ENCODE measurements around the gene TAF3.

TAF3 gene

DNA sequence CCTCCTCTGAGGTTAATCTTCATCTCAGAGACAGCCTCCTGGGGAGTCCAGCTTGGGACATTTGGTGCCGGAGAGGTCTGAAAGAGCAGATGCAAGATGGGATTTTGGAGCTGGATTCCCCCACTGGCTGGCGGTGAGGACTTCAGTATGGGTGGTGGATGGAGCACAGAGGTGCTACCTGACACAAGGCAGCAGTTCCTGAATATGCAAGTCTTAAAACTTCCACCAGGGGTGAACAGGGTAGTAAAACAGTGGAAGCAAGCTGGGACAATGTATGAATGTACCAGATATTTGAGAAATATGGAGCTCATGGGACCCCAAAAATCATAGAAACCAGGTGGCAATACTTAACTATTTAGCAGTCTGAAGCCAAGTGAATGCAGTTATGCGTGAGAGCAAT is 4.8 kb upstream of the TAF3 start:
- DNase-seq: no peak

- DNase-seq: no peak
Observed at GRCh38 chr10:7817576-7817975, 729 bp upstream of the TAF3 start.

DNA sequence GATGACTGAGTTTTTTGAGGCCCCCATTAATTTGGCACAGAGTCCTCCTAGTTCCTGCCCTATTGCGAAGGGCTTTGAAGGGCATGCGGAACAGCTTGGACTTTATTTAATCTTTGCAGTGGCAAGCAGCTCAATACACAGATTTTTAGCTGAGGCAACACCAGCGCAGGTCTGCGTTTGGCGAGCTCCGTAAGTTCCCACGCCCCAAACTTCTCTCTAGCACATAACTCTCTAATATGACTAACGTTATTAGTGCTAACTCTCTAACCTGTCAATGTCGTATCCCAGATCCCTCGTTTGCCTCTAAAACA is 366 bp upstream of the TAF3 start:
- DNase-seq: no peak

DNA sequence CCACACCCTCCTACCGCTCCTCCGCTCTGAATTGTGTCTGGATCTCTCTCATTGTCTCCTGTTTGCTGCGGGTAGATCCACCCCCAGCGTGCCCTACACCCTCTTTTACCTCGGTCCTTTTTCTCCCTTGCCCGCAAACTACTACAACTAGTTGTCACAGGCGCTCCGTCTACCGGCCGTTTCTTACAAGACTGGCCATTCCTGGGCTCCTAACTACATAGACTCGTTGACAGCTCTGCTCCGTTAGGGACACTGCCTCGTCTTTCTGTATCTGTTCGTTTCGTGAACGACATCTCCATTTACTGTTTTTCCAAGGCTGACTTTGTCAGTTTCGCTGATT is 786 bp downstream of the TAF3 start:
- DNase-seq: no peak

DNA sequence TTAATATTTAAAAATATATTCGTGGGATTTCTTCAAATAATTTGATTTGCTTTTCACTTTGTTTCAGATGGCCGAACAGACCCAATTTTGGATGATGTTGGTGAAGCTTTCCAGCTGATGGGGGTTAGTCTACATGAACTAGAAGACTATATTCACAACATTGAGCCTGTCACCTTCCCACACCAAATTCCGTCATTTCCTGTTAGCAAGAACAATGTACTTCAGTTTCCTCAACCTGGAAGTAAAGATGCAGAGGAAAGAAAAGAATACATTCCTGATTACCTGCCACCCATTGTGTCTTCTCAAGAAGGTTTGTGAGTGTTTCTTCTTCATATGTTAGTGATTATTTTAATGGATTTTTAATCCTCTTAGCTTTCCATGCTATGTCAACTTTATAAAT is 5.9 kb downstream of the TAF3 start:
- no peak for DNase-seq

DNA sequence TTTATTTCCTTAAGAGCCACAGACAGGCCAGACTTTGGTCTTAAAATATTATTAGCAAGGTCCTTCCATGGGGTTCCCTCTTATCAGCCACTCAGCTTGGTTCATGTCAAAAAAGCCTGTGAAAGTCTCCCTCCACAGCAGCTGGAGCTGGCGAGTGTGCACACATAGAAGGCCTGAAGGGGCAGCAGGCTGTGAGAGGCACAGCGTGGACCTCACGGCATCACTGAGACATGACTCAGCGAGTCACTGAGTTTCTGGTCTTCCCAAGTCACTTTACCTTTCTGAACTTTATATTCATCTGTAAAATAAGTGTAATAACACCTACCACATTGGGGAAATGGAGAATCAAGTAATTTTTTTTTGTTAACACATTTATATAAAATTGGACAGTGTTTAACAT is 8.7 kb downstream of the TAF3 start:
- no peak for DNase-seq

- no peak for DNase-seq
Observed at GRCh38 chr10:7829289-7829834, 11.1 kb downstream of the TAF3 start.

DNA sequence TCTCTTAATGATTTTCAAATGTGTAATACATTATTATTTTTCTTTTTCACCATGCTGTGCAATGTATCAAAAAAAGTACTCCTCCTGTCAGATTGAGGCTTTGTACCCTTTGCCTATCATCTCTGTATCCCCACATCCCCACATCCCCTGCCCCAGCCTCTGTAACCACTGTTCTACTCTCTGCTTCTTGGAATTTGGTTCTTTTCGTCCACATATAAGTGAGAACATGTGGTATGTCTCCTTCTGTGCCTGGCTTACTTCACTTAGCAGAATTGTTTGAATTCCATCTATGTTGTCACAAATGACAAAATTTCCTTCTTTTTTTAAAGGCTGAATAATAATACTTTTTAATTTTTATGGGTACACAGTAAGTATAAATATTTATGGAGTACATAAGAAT is 13.8 kb downstream of the TAF3 start:
- DNase-seq: no peak

DNA sequence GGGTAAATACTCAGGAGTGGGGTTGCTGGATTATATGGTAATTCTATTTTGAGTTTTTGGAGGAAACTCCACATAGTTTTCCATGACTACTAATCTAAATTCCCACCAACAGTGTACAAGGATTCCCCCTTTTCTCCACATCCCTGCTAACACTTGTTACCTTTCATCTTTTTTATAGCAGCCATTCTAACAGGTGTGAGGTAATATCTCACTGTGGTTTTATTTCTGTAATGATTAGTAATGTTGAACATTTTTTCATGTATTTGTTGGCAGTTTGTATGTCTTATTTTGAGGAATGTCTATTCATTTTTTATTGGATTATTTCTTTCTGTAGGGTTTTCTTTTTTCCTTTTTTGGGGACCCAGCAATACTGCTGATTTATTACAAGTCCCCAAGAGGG is 14.9 kb downstream of the TAF3 start:
- DNase-seq: no peak

- no peak for DNase-seq
Observed at GRCh38 chr10:7834262-7834661, 16.0 kb downstream of the TAF3 start.

- DNase-seq: no peak
Observed at GRCh38 chr10:7836571-7836970, 18.3 kb downstream of the TAF3 start.

DNA sequence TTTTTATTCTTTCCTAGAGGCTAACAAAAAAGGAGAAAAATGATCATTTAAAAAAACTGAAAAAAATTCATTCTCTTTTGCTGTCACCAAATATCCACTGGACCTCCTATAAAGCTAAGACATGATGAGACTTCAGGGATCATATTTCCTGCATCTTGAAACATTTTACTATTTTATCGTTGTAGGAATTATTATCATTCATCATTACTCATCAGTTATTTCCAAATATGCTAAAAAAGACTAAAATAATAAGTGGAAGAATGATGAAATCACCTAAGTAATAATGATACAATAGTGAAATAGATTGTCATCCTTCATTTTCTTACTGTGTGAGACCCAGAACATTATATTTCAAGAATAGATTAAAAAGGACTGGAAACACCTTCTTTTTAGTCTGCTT is 28.3 kb downstream of the TAF3 start:
- no peak for DNase-seq

DNA sequence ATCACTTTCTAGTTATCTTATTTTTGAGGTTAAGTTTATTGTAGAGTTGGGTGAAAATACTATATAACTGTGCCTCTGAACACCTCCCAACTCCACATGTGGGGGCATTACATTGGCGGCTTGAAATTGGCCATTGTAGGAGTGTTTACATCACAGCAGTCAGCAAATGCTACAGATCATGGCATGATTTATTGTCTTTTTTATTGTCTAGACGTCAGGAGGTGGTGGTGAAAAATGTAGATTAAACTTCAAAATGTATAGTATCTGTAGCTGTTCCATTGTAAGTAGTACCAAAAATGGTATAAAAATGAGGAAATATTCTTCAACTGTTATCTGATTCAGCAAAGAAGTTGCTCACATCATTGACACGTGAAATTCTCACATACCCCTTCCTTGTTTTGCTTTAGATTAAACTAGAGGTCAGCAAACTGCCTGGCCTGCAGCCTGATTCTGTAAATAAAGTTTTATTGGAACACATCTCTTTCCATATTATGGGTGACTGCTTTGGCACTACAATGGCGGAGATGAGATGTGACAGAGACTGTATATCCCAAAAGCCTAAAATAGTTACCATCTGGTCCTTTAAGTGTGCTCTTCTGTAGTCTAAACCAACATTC is 35.0 kb downstream of the TAF3 start:
- no peak for DNase-seq

GRCh38 chr10:7853890-7854289 is 35.6 kb downstream of the TAF3 start:
- DNase-seq: no peak

GRCh38 chr10:7855205-7855604 is 36.9 kb downstream of the TAF3 start:
- DNase-seq: no peak

- no peak for DNase-seq
Observed at GRCh38 chr10:7856678-7857077, 38.4 kb downstream of the TAF3 start.

- no peak for DNase-seq
Observed at GRCh38 chr10:7857262-7857661, 39.0 kb downstream of the TAF3 start.

- DNase-seq: no peak
Observed at GRCh38 chr10:7861509-7862120, 43.3 kb downstream of the TAF3 start.

- no peak for DNase-seq
Observed at GRCh38 chr10:7862121-7862514, 43.8 kb downstream of the TAF3 start.

DNA sequence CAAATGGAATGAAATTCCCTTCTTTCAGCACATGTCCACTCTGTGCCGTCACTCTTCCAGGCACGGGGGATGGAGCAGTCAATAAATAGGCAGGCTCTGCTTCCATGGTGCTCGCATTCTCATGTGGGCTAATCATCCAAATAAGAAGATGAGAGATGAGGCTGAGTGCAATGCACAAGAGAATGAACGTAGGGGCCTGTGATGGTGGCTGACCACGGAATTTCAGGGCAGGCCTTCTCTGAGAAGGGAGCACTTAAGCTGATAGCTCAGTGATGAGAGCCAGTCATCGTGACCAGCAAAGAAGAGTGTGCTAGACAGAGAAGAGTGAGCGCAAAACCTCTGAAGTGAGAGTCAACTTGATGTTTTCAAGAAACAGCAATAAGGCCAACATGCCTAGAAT is 47.9 kb downstream of the TAF3 start:
- DNase-seq: no peak

DNA sequence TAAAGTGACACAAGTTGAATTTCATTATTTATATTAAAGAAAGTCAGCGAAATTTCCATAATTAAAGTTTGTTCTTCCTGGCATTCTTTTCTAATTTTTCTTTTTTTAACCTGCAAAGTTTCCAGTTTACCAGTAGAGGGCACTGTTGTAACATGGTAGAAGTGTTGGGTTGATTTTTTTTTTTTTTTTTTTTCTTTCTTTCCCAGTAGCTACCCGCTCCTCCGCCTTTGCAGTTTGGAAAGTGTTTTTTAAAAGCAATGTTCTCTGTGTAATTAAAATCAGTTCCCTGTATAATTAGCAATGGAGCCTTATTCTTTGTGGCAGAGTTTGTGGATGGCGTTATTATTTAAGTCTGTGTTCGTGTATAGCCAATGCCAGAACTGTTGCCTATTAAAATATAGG is 53.7 kb downstream of the TAF3 start:
- no peak for DNase-seq

- DNase-seq: no peak
Observed at GRCh38 chr10:7874864-7875263, 56.6 kb downstream of the TAF3 start.

DNA sequence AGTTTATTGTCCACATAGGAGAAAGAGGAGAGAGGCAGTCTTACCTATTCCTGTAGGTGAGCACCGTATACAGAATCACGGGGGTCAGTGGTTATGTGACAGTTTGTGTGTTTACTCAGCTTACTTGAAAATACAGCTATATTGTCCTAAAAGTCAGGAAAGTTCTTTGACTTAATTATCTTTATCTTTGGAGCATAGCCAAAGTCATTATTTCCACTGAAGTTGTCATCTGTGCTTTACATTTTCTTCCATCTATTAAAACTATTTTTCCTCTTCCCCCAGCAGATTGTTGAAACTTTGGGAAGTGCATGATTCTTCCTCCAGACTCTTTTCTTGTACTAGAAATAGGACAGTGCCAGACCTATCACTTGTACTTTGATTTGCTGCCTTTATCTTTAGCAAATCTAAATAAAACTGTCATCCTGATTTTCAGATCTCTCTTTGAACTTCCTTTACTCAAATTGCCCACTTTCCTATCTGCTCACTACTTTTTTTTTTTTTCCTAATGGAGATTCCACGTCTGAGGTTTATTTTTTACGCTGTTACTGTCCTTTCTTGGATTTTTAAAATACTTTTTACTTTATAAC is 58.3 kb downstream of the TAF3 start:
- DNase-seq: no peak

DNA sequence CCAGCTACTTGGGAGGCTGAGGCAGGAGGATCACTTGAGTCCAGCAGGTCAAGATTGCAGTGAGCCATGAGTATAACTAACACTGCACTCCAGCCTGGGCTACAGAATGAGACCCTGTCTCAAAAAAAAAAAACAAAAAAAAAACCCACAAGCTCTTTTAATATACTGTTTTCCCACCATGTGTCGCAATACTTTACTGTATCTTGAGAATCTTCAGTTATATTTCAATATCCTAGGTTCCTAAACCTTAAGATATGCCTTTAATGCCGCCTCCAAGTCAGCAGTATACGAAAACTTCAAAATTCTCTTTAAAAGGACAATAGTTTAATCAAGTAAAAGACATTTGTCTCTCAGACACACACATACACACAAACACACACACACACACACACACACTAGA is 62.8 kb downstream of the TAF3 start:
- no peak for DNase-seq

DNA sequence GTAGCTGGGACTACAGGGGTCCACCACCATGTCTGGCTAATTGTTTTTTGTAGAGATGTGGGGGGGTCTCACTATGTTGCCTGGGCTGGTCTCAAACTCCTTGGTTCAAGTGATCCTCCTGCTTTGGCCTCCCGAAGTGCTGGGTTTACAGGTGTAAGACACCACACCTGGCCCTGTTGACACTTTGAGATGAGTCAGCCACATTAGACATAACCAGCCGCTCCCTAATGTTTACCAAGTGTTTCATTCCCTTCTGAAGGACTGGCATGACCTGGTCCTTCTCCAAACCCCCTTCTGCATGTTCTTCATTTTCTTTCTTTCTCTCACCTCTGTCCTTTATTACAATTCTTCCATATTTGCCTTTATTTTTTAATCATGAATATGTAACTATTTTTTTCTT is 67.8 kb downstream of the TAF3 start:
- DNase-seq: no peak
